ENCODE data around the gene ALDH3B1.

DNA sequence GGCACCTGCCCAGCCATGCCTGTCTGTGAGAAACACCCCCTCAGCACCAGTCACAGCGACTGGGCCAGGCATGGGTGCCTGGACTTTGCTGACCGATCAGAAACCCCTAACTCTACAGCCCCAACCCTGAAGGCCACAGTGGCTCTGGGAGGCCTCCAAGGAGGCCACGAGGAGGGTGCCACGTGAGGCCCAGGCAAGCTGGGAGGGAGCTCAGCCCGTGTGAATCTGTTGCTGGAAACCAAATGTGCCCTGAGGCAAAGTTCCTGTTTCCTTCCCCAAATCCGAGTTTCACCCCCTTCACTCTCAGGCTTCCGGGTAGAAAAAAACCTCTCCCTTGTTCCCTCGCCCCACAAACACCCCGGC, 7.6 kb upstream of the ALDH3B1 start:
- TF ChIP-seq, protein P1, sequence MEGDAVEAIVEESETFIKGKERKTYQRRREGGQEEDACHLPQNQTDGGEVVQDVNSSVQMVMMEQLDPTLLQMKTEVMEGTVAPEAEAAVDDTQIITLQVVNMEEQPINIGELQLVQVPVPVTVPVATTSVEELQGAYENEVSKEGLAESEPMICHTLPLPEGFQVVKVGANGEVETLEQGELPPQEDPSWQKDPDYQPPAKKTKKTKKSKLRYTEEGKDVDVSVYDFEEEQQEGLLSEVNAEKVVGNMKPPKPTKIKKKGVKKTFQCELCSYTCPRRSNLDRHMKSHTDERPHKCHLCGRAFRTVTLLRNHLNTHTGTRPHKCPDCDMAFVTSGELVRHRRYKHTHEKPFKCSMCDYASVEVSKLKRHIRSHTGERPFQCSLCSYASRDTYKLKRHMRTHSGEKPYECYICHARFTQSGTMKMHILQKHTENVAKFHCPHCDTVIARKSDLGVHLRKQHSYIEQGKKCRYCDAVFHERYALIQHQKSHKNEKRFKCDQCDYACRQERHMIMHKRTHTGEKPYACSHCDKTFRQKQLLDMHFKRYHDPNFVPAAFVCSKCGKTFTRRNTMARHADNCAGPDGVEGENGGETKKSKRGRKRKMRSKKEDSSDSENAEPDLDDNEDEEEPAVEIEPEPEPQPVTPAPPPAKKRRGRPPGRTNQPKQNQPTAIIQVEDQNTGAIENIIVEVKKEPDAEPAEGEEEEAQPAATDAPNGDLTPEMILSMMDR (conservative IDR thresholded peaks at IDR 0.05; ENCODE audit: low read length): no peak
- TF ChIP-seq EZH2phosphoT487 (IDR thresholded peaks at IDR 0.05; ENCODE audit: borderline replicate concordance): no peak
